WTC11 (cell line): Measurements from ENCODE around the gene CBLB.

Experiments used
- CBFB ChIP-seq: sonication (generic); formaldehyde crosslinking; IDR thresholded peaks from 2 replicates; pipeline ENCODE4 v1.8.1; 2022; ENCODE audit warnings: mild to moderate bottlenecking, low read depth, missing genetic modification reagents
- CREB1 ChIP-seq: sonication (generic); formaldehyde crosslinking; IDR thresholded peaks from 2 replicates; pipeline ENCODE4 v1.8.0; 2023; ENCODE audit warnings: mild to moderate bottlenecking, missing genetic modification reagents
- CTCF ChIP-seq: fragments of 200-600 bp; IDR thresholded peaks from 2 replicates; pipeline ENCODE4 v1.8.0; 2022; ENCODE audit warnings: antibody characterized with exemption
- E2F4 ChIP-seq: sonication (generic); formaldehyde crosslinking; IDR thresholded peaks from 2 replicates; pipeline ENCODE4 v1.8.1; 2022; ENCODE audit warnings: low read depth, mild to moderate bottlenecking, moderate library complexity, missing genetic modification reagents, borderline replicate concordance
- PRRX2 ChIP-seq: fragments of 250-450 bp; sonication (Bioruptor Pico); IDR thresholded peaks from 2 replicates; pipeline ENCODE4 v1.8.0; 2021; ENCODE audit warnings: mild to moderate bottlenecking
- ZBTB21 ChIP-seq: sonication (generic); formaldehyde crosslinking; IDR thresholded peaks from 2 replicates; pipeline ENCODE4 v1.8.1; 2023; ENCODE audit warnings: mild to moderate bottlenecking, missing genetic modification reagents, borderline replicate concordance
- ZNF121 ChIP-seq: sonication (generic); formaldehyde crosslinking; IDR thresholded peaks from 2 replicates; pipeline ENCODE4 v1.8.0; 2023; ENCODE audit warnings: missing genetic modification reagents
- ZNF138 ChIP-seq: sonication (generic); formaldehyde crosslinking; conservative IDR thresholded peaks from 2 replicates; pipeline ENCODE4 v1.8.1; 2022; ENCODE audit warnings: mild to moderate bottlenecking, moderate library complexity, missing genetic modification reagents
- ZNF263 ChIP-seq: sonication (generic); formaldehyde crosslinking; IDR thresholded peaks from 2 replicates; pipeline ENCODE4 v1.8.1; 2022; ENCODE audit warnings: low read depth, mild to moderate bottlenecking, moderate library complexity, missing genetic modification reagents
- ZNF317 ChIP-seq: sonication (generic); formaldehyde crosslinking; IDR thresholded peaks from 2 replicates; pipeline ENCODE4 v1.8.1; 2023; ENCODE audit warnings: low read depth, mild to moderate bottlenecking, moderate library complexity, missing genetic modification reagents, borderline replicate concordance
- TF ChIP-seq, protein P1 (sequence below): sonication (generic); formaldehyde crosslinking; IDR thresholded peaks from 2 replicates; pipeline ENCODE4 v1.8.1; 2023; ENCODE audit warnings: mild to moderate bottlenecking, moderate library complexity, missing genetic modification reagents
- TF ChIP-seq, protein P2 (sequence below): sonication (generic); formaldehyde crosslinking; IDR thresholded peaks from 2 replicates; pipeline ENCODE4 v1.8.1; 2023; ENCODE audit warnings: mild to moderate bottlenecking, missing genetic modification reagents
- TF ChIP-seq, protein P3 (sequence below): sonication (generic); formaldehyde crosslinking; IDR thresholded peaks from 2 replicates; pipeline ENCODE4 v1.8.1; 2023; ENCODE audit warnings: mild to moderate bottlenecking, missing genetic modification reagents, moderate library complexity

- TF ChIP-seq, protein P1, sequence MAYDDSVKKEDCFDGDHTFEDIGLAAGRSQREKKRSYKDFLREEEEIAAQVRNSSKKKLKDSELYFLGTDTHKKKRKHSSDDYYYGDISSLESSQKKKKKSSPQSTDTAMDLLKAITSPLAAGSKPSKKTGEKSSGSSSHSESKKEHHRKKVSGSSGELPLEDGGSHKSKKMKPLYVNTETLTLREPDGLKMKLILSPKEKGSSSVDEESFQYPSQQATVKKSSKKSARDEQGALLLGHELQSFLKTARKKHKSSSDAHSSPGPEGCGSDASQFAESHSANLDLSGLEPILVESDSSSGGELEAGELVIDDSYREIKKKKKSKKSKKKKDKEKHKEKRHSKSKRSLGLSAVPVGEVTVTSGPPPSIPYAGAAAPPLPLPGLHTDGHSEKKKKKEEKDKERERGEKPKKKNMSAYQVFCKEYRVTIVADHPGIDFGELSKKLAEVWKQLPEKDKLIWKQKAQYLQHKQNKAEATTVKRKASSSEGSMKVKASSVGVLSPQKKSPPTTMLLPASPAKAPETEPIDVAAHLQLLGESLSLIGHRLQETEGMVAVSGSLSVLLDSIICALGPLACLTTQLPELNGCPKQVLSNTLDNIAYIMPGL (CRISPR knock-in tag) = no peak
- TF ChIP-seq ZBTB21 (no peak), CTCF (no peak), ZNF317 (no peak), CBFB (CRISPR knock-in tag) (no peak), ZNF263 (CRISPR knock-in tag) (no peak), CREB1 (CRISPR knock-in tag) (no peak), PRRX2 (no peak), ZNF121 (CRISPR knock-in tag) (no peak), E2F4 (CRISPR knock-in tag) (no peak), ZNF138 (CRISPR knock-in tag) (no peak)
- TF ChIP-seq, protein P2, sequence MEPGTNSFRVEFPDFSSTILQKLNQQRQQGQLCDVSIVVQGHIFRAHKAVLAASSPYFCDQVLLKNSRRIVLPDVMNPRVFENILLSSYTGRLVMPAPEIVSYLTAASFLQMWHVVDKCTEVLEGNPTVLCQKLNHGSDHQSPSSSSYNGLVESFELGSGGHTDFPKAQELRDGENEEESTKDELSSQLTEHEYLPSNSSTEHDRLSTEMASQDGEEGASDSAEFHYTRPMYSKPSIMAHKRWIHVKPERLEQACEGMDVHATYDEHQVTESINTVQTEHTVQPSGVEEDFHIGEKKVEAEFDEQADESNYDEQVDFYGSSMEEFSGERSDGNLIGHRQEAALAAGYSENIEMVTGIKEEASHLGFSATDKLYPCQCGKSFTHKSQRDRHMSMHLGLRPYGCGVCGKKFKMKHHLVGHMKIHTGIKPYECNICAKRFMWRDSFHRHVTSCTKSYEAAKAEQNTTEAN (CRISPR knock-in tag) = no peak
- TF ChIP-seq, protein P3, sequence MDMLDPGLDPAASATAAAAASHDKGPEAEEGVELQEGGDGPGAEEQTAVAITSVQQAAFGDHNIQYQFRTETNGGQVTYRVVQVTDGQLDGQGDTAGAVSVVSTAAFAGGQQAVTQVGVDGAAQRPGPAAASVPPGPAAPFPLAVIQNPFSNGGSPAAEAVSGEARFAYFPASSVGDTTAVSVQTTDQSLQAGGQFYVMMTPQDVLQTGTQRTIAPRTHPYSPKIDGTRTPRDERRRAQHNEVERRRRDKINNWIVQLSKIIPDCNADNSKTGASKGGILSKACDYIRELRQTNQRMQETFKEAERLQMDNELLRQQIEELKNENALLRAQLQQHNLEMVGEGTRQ (CRISPR knock-in tag) = no peak
These were observed 52.0 kb downstream of the CBLB start for GRCh38 chr3:105816833-105817232.
